Stimulated activated CD4-positive, alpha-beta T cell treated with anti-CD3 and anti-CD28 coated beads, TNF-alpha, amount 100 ng/mL, for 48 hours (primary cell): ENCODE data around the gene SEMA3E.
"Not testable (repeated sequence)": the region's sequence is repeated elsewhere in the genome, so short reads cannot be mapped to it uniquely, and the experiment has no call there.

Experiments used
- DNase-seq, 3 donors: peaks; one replicate each; pipeline ENCODE4 v3.0.0-alpha.2; 2020; ENCODE audit warnings: low read depth in 3 of 3

SEMA3E gene

DNA sequence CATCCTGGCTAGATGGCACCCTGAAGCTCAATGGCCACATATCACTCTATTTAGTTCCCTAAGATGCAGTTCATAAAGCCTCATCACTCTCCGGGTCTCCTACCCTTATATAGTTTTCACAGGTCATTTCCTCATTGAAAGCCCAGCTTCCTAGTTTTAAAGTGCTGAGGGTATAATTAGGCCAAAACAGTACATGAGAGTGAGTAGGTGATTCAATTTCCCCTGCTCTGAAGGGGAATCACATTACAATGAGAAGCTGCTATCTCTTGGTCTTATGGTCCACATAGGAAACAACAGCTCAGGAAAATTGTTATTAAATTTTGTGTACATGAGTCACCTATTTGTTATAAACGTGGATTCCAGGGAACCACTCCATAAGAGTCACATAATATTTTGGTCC is 162.0 kb downstream of the SEMA3E start:
- DNase-seq: no peak

DNA sequence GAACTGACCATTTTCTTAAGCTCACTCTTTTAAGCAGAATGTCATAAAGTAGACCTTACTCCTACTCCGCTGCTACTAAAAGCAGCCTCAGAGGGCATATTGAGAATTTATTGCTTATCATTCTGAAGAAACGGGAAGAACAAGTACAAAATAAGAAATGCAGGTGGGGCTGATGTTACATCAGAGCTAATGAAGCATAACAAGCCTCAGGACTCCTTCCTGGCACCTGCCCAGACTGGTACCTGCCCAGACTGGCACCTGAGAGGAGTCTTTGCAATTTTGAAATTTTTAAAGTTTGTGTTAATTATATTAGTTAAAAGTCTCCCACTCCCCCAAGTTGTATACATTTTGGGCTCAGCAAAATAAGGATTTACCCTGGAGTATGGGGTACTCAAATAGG is 162.4 kb downstream of the SEMA3E start:
- DNase-seq: no peak

DNA sequence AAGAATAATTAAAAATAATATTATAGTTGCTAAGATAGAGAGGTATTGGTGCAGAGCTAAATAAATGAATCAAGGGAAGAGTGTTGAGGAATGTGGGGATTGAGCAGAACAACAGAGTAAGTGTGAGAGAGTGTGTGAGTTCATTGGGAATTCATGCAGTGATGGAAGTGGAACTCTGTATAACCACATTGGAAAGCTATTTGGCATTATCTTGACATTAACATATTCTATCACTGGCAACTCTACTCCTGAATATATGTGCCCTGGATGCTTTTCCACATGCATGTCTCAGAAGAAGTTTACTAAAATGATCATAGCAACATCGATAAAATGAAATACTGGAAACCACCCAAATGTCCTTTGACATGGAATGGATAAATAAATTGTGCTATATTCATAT is 164.1 kb downstream of the SEMA3E start:
- DNase-seq: no peak

DNA sequence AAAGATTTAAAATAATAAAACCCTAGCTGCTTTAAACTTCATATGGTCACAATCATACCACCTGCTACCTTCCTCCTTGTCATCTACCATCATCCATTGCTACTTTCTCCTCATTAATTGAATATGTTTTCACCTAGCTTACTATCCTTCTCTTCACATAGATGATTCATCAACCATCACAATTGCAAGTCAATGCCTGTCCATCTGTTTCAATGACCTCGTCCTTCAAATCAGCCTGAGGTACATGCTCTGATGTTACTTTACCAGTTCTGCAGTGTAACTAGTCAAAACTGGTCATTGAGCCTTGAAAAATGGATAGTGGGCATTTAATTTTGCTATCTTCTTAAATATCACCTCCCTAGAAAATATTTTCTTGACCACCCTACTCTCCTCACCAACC is 164.7 kb downstream of the SEMA3E start:
- no peak for DNase-seq

DNA sequence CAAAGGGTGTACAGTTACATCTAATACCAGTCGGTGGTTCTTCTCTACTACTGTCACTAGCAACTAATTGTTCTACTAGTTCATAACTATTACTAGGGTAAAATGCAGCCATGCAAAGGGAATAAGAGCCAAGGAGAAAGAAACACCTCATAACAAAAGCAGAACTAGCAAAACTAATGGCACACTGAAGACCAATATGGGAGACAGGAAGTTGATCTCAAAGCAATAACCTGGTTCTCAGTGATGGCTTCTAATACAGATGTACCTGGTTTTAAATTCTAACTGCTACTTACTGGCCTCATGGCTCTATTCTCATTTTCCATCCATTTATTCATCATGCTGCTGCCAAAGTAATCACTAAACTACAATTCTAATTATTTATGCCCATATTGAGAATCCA is 170.3 kb downstream of the SEMA3E start:
- DNase-seq: no peak

DNA sequence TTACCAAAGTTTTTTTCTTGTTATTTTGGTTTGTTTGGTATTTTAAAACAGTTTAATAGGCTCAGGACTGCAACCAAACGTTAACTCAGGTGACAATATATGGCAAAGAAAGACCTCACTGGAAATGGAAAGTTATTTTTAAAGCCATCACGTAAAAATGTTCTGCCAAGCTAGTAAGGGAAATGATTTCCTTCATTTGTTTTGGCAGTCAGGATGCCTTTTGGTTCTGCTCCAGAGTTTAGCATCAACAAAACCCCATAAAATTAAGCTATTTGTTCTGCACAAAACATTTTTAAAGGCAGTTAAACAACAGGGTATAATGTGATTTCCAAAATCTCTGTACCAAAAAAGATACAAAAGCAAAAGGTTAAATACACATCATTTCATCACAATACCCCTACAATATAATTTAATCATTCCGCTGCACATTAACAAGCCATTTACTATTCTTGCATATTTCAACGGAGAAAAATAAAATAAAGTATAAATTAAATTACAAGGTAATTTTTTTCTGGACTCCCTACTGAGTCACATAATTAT is 172.4 kb downstream of the SEMA3E start:
- DNase-seq: no peak

DNA sequence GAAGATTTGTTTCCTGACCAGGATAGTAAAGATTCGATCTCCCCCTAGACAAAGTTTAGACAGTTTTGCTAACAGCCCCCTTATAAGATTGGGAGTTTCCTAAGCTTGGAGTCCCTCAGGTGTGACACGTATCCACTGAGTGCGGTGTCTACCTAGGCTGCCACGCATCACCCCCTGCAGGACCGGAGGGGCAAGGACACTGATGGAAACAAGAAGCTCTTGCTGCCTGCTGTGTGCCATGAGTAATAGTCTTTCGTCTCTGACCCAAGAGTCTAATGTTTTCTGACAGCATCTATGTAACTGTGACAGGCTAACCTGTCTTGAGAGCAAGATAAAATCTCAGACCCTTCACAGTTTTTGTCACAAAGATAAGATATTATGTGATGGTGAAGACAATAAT is 173.5 kb downstream of the SEMA3E start:
- DNase-seq: no peak

DNA sequence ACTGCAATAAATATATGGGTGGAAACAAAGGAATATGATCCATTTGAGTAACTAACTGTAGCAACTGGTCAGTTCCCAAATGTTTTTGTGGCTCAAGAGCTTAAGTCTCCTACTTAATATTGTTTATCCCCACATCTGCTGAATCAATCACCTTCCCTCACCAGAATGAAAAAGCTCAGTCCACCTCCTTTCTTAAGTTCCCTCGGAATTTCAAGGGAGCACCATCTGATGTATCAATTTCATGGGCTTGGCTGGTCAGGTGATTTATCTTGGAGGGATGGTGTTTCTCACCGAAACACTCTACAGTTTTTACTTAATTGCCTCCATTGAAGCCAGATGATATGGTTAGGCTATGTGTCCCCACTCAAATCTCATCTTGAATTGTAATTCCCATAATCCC is 176.6 kb downstream of the SEMA3E start:
- DNase-seq: no peak

DNA sequence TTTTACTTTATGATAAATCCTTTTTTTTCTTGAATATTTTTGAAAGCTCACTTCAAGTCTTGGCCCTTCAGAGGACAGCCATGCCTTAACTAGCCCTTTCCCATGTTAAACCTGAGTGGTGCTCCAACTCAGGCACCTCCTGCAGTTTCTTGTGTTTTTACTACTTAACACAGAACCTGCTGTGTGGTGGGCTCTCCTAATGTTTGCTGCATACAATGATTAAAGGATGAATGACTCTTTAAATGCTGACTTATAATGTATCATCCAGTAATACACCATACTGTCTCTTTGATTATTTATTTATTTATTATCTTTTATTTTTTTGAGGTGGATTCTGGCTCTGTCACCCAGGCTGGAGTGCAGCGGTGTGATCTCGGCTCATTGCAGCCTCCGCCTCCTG is 179.4 kb downstream of the SEMA3E start:
- DNase-seq: no peak

DNA sequence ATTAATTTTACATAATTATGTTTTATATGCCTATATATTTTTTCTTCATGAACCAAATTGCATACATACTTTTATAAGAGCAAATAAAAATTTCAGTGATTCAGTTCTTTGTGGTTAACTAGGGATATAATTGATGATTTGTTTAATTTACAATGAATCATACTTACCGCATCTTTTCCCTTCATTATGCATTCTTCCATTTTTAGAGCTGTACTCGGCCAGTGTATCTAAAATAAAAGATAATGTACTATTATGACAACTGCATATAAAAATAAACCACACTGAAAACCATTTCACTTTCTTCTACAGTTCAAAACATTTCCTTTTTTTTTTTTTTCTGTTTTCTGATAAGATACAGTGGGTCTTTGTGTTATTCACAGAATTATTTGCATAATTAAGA is 179.9 kb downstream of the SEMA3E start:
- DNase-seq: no peak

DNA sequence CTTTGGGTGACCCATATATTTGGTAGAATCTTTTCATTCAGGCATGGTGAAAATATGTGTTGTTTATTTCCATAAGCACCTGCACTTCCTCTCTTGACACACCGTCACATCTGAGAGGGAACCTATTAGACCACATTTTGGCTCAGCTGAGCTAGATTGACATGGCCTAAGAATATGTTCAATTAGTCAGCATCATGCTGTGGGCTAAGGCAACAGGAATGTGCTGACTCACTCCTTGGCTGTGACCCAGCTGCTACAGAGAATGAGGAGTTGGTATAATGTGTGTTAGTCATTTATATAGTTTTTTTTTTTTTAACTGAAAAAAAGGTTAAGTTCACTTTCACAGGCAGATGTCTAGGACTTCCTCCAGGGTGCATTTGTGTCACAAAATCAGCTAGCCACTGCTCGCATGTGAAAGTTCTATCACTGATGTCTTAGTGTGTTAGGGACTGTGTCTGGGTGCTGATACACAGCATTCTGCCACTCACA is 180.6 kb downstream of the SEMA3E start:
- no peak for DNase-seq

DNA sequence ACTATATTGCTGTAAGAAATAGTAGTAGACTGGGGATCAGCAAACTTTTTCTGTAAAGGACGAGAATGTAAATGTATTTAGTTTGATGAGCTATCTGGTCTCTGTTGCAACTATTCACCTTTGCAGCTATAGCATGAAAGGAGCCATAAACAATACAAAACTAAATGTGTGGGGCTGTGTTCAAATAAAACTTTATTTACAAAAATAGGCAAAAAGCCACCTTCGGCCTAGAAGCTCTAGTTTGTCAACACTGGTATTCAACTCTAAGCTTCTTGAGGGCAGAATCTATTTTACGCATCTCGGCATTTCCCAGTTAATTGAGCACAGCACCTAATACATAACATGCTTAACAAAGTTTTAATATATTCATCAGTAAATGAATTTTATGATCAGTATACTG is 181.4 kb downstream of the SEMA3E start:
- DNase-seq: no peak

DNA sequence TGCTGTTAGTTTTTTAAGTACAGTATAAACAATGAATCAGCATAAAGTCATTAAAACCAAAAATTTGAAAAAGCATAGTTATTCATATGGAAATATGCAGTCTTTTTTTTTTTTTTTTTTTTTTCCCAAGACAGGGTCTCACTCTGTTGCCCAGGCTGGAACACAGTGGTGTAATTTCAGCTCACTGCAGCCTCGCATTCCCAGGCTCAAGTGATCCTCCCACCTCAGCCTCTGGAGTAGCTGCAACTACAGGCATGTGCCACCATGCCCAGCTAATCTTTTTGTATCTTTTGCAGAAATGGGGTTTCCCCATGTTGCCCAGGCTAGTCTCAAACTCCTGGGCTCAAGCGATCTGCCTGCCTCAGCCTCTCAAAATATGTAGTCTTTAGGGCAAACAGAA is 182.0 kb downstream of the SEMA3E start:
- no peak for DNase-seq

DNA sequence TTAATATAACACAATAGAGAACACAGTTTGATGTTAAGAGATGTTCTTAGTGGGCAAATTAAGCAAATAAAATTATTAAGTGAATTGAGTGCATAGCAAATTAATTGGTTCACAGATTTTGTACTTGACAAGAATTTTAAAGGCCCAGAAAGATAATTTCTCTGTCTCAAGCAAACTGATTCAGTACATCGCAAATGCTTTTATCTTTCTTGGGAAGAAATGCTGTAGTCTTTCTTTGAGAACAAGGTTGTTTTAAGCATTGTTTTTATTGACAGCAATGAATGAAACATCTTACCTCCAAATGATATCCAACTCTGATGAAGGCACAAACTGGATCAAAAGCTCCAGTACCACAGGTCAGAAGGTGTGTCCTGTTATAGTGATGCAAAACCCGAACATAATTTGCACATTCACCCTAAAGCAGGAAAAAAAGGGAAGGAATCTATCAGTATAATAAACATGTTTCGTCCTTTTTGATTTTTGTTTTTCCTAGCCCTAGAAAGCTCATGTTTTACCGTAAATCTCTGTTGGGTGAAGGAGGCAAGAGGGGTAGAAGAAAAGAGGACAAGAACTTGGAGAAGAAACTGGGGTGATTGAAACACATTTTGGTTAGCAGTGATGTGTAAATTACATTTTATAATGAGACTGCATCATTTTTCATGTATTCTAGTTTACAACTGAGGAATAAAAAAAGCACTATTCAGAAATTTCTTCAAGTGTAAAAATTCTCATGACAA is 182.6 kb downstream of the SEMA3E start:
- no peak for DNase-seq

DNA sequence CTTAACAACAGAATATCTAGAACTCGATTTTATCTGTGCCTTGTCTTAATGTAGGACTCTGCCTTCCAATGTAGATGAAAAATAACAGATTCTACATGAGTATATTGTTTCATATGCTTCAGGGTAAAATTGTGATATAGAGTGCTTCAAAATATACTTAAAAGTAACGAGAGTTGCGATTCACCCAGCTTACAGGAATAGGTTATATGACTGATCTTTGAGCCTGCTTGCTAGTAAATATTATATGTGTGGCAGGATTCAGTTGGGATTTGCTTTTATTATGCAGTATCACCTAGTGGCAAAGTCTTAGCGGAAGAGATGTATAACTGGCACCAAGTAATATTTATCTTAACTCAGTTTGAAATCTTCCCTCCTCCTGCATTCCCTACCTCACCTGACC is 183.3 kb downstream of the SEMA3E start:
- no peak for DNase-seq

DNA sequence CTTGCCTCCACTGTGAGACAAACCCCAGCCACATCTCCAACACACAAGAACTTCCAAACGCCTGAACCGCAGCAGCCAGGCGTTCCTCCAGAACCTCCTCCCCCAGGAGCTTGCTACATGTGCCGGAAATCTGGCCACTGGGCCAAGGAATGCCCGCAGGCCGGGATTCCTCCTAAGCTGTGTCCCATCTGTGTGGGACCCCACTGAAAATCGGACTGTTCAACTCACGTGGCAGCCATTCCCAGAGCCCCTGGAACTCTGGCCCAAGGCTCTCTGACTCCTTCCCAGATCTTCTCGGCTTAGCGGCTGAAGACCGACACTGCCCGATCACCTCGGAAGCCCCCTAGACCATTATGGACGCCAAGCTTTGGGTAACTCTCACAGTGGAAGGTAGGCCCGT is 187.1 kb downstream of the SEMA3E start:
- DNase-seq: not testable (repeated sequence)

DNA sequence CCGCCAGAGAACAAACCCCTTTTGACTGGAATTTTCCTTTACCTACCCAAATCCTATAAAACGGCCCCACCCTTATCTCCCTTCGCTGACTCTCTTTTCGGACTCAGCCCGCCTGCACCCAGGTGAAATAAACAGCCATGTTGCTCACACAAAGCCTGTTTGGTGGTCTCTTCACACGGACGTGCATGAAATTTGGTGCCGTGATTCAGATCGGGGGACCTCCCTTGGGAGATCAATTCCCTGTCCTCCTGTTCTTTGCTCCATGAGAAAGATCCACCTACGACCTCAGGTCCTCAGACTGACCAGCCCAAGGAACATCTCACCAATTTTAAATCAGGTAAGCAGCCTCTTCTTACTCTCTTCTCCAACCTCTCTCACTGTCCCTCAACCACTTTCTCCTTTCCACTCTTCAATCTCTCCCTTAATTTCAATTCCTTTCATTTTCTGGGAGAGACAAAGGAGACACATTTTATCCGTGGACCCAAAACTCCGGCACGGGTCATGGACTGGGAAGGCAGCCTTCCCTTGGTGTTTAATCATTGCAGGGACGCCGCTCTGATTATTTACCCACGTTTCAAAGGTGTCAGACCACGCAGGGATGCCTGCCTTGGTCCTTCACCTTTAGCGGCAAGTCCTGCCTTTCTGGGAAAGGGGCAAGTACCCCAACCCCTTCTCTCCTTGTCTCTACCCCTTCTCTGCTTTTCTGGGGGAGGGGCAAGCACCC is 188.8 kb downstream of the SEMA3E start:
- DNase-seq: not testable (repeated sequence)

DNA sequence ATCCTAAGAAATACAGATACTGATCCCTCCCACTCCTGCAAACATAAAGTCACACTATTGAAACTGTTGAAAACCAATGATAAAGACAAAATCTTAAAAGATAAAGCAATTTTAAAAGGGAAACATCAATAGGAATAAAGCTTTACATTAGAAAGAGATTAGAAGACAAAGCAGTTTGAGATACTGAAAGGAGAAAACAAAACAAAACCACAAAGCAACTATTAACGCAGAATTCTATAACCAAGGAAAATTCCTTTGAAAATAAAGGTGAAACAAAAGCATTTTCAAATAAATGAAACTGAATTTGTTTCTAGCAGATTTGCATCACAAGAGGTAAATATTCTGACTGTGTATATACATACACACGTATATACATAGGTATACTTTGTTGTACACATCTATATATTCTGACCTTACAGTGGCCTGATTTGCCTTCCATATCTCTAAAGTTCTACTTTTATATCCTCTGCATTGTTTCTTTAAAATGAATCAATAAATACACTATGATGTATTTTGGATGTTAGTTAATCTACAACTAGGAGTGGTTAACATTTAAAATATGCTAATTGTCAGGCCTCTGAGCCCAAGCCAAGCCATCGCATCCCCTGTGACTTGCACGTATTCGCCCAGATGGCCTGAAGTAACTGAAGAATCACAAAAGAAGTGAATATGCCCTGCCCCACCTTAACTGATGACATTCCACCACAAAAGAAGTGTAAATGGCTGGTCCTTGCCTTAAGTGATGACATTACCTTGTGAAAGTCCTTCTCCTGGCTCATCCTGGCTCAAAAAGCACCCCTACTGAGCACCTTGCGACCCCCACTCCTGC is 189.6 kb downstream of the SEMA3E start:
- not testable (repeated sequence) for DNase-seq

DNA sequence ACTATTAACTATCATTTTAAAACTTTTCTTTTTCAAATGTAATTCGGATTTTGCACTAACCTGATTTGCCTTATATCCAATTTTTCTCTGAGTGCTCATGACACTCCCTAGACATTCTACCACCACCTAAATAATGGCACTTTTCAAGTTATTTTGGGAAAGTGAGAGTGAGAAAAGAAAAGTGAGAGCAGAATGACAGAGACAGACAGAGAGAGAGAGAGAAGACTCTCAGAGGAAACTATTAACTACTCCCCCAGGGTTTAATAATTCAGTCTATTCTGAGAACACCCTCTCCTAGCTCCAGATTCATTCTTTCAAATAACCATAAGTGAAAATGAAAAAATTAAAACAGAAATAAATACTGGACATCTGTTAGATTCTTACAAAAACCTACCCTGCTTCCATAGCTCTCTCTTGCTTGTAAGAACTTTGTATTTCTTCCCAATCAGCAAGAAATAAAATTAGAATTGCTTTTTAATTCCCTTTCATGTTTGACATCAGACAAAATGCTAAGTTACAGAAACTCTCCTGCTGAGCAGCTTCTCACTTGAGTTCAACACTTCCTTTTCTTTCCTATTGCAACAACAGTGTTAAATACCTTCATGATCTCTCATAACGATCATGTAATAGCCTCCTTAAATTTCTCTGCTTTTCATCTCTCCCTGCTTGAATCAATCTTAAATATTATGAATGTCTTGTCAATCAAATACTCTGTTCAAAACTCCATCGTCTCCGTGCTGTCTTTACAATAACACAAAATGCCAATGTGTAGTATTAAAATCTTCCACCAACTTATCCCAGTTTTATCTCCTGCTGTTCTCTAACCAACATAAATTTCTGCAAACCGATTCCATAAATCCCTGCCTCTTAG is 191.7 kb downstream of the SEMA3E start:
- no peak for DNase-seq

DNA sequence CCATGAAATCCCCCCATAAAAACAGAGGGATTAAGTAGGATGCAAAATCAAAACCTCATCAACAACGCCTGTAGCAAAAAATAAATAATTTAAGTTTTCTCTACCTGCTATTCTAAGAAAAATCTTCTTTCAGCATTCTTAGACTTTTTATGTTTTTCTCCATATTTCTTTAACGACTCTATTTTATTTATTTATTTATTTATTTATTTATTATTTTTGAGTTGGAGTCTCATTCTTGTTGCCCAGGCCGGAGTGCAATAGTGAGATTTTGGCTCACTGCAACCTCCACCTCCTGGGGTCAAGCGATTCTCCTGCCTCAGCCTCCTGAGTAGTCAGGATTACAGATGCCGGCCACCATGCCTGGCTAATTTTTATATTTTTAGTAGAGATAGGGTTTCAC is 192.5 kb downstream of the SEMA3E start:
- DNase-seq: no peak

DNA sequence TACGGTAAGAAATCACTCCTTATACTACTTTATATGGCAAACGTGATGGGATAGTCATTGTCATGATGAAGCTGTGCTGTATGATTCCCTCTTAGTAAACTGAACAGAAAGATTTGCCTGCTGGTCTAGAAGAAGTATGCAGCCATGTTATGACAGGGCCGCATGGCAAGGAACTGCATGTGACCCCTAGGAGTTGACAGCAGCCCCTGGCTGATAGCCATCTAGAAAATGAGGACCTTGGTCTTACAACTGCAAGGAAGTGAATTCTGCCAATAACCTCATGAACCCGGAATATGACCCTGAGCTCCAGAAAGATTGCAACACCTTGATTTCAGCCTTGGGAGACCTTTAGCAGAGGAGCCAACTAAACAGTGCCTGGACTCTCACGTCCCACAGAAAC is 193.3 kb downstream of the SEMA3E start:
- no peak for DNase-seq
